Measurements from ENCODE around the gene ITPK1.

The ITPK1 gene

GRCh38 chr14:92985521-92985920 is 130.2 kb downstream of the ITPK1 start:
- DNase-seq: no peak

GRCh38 chr14:92984896-92985295 is 130.8 kb downstream of the ITPK1 start:
- DNase-seq: no peak

DNA sequence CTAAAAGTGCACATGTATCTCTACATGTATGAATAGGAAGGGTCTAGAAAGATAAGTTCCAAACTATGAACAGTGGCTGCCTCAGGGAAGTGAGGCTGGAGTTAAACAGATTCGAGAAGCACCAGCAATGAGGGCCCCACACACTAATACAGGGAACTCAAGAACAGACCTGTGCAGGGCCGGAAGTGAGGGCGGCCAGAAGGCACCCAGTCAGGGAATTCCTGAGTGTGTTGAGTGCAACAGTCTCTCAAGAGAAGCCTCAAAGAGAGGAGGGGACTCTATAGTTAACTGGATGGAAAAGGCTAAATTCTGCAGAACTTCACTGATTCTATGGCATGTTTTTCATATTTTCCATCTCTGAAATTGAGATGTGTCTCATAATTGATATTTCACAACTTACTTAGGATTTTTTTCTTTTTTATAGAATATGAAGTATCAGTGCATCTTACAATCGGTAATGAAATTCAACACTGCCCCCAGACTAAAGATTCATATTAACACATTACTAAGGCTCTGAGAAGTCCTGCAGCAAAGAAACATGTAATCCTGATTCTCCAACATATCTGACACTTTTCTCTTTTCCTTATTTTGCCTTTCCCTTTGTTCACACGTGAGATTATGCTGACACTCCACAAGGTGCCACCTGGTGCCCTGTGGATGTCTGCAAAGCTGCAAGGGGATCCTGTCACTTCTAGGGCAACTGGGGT is 131.5 kb downstream of the ITPK1 start:
- no peak for DNase-seq

- no peak for DNase-seq
These were observed 132.8 kb downstream of the ITPK1 start for GRCh38 chr14:92982956-92983355.

DNA sequence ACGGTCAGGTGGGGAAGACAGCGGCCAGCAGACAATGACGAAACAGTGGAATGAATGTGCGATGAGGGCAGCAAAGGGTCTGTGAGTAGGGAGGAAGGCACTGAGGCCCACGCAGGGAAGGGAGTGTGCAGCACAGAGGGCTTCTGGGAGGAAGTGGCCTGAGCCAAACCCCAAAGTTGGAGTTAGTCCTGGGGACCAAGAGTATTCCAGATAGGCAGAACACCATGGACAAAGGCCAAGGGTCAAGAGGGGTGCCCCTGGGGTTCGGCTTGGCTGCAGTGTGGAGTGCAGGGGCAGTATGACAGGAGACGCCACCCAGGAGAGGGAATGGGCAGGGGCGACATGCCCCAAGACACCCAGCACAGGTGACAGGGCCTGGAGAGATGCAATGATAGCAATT is 134.0 kb downstream of the ITPK1 start:
- DNase-seq: no peak

DNA sequence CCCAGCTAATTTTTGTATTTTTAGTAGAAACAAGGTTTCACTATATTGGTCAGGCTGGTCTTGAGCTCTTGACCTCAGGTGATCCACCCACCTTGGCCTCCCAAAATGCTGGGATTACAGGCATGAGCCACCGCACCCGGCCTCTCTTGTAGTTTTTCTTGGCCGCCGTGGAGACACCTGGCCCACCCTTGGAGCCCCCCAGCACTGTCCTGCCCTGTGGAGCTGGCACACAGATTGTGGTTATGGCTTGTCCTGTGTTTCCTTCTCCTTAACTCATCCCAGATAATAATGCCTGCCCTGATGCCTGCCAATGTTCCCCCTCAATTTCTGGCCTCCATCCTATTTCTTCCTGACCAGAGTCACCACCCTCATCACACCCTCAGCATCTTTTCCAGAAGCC is 134.9 kb downstream of the ITPK1 start:
- no peak for DNase-seq

DNA sequence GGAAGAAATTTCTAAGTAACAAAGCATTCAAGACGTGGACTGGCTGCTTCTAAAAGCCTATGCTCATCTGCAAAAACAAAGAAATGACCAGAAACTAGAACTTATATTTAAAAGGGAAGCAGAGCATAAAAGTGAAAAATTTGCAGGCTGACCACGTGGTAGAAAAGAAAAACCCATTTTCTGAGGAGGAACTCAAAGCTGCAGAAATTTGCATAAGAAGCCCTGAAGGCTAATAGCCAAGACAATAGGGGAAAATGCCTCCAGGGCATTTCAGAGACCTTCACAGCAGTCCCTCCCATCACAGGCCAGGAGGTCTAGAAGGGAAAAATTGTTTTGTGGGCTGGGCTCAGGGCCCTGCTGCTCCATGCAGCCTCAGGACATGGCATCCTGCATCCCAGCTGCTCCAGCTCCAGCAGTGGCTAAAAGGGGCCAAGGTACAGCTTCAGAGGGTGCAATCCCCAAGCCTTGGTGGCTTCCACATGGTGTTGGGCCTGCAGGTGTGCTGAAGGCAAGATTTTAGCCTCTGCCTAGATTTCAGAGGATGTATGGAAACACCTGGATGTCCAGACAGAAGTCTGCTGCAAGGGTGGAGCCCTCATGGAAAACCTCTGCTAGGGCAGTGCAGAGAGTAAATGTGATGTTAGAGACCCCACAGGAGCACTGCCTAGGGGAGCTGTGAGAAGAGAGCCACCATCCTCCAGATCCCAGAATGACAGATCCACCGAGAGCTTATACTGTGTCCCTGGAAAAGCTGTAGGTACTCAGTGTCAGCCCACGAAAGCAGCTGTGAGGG is 137.3 kb downstream of the ITPK1 start:
- DNase-seq: no peak

- DNase-seq: no peak
These were observed 139.5 kb downstream of the ITPK1 start for GRCh38 chr14:92976268-92976667.

- DNase-seq: no peak
These were observed 141.0 kb downstream of the ITPK1 start for GRCh38 chr14:92974541-92975345.

DNA sequence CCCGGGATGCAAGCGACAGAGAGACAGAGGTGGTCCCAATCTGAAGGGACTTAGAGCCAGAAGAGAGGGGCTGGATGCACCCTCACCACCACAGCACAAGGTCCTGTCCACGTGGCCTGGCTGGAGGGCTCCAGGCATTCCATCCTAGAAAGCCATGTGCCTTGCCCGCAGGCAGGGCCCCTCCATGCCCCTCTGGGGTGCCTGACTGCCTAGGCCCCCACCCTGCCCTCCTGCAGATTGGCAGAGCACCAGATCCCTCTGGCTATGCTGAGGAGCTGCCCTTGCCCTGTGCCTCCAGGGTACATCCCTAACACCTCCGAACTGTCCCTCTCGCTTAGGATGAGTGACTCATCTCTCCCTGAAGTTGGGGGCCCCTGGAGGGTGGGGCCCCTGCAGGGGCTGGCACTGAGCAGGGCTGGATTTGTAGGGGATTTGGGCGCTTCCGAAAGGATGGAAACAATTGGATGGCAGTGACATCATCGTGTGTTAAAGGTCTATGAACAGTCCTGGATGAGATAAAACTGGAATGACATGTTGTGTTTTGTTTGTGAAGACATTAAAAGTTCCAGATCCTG is 141.8 kb downstream of the ITPK1 start:
- DNase-seq: no peak

GRCh38 chr14:92973261-92973797 is 142.4 kb downstream of the ITPK1 start:
- DNase-seq: peak; percentile 52

GRCh38 chr14:92971601-92972180 is 144.0 kb downstream of the ITPK1 start:
- no peak for DNase-seq

DNA sequence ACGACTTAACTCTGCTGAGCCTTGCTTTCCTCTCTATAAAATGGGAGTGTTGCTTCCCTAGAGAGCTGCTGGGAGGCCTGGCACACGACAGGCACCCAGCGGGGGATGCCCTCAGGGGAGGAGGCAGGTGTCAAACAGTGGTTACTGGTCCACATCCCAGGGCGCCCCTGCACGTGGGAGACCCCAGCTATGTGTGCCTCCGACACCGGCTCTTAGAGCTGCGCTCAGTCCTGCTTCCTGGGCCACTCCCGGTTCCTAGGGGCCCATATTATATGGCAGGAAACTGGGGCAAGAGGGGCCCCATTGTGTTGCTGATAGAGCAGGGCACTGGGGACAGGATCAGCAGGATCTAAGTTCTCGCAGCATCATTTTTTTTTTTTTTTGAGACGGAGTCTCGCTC is 145.5 kb downstream of the ITPK1 start:
- no peak for DNase-seq

GRCh38 chr14:92969871-92970270 is 145.9 kb downstream of the ITPK1 start:
- DNase-seq: no peak

- no peak for DNase-seq
These were observed 146.3 kb downstream of the ITPK1 start for GRCh38 chr14:92969430-92969829.

- DNase-seq: no peak
These were observed 147.3 kb downstream of the ITPK1 start for GRCh38 chr14:92968291-92969020.

- DNase-seq: no peak
These were observed 148.3 kb downstream of the ITPK1 start for GRCh38 chr14:92967346-92967926.

DNA sequence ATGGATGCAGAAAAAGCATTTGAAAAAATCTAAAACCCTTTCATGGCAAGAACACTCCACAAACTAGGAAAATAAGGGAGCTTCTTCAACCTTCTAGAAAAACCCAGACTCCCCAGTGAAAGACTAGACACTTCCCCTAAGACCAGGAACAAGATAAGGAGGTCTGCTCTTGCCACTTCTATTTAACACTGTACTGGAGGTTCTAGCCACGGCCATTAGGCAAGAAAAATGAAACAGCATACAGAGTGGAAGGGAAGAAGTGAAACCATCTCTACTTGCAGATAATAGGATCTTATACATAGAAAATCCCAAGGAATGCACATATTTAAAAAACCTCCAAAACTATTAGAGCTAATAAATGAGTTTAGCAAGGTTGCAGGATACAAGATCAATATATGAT is 150.4 kb downstream of the ITPK1 start:
- DNase-seq: no peak

DNA sequence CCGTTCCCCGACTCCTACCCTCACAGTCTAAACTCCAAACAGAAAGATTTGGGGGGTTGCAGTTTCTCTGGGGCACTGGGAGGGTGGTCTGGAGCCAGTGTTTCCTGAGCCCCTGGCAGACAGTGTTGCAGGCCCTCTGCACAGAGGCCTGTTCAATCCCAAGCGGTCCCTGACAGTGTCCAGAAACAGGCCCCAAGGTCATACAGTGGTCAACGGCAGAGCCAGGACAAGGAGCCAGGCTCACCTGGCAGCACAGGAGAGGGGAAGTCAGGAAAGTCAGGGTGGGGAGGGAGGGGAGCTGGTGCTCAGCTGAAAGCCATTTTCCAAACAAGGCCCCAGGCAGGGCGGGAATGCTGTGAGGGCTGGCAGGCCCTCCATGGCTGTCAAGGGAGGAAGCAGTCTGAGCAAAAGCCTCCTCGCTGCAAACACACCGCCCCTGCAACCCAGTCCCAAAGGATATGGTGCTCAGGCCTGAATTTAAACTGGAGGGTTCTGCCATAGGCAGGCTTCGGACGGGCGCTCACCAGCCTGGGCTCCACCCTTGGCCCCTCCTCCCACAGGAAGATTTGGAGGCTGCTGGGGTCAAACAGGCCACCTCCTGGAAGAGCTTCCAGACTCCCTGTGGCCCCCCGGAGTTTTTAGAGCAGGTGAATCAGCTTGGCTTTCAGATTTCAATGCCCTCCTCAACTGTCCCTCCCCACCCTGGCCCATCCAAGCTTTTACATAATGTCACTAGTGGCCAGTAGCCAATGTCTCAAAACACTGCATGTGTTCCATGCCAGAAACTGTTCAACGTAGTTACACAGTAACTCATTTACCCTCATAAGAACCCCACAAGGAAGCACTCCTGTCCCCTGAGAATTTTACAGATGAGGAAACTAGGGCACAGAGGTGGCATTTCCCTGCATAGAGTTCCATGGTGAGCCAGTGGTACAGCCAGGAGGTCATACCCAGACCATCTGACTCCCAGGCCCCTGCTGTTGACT is 151.3 kb downstream of the ITPK1 start:
- no peak for DNase-seq

Data from NCI-H1694 treated with DMSO at 0.1 percent for 48 hours (cell line).